Measurements from ENCODE around the gene GMDS. TPM values are rescaled to one million over a fixed set of nuclear protein-coding genes. Genes with fewer than 3 reads are reported as not detected.

GMDS gene
- polyA plus RNA-seq, 1 experiment, result 7.1 TPM

GRCh38 chr6:1726341-1726768 is 519.0 kb downstream of the GMDS start:
- no peaks in the 10 kb centered on the region for H3K27me3 ChIP-seq (ENCODE audit: control insufficient read depth, insufficient read depth, low read length)
- ChIA-PET CTCF (interaction anchor here (1.0 kb wide), 1 partner anchor 22 kb away, joined by 3 read pairs; no protein-coding TSS in a partner anchor), POLR2A (no interaction called here)
- H3K4me3 ChIP-seq (ENCODE audit: low read depth, low read length), result no peak overlapping the region
- DNase-seq (ENCODE audit: low read depth), result no peak
- no peak for TF ChIP-seq CTCF (IDR thresholded peaks at IDR 0.05; ENCODE audit: insufficient read depth, low read depth, low read length)
- H3K36me3 ChIP-seq (ENCODE audit: control insufficient read depth, insufficient read depth, low read length), result no peaks in the 10 kb centered on the region

DNA sequence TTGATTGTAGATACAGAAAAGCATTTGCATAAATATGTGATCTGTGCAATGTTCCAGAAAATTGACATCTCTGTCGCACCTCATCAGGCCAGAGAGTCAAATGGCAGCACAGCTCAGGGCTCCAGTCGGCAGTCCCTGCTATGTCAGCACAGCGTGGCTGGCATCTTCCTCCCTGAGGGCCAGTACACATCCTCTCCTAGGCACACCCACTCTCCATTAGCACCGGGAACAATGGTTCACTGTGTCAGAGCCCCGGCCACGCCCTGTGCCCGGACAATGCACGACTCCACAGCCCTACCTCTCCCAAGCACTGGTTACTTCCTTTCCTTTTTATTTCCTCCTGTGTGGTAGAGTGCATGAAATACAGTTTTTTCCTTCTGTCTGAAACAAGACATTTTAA is 520.8 kb downstream of the GMDS start:
- CTCF ChIA-PET, result interaction anchor here (0.6 kb wide), 1 partner anchor 570 kb away, joined by 4 read pairs; no protein-coding TSS in a partner anchor
- DNase-seq (ENCODE audit: low read depth), result no peak
- POLR2A ChIA-PET, result no interaction called here

GRCh38 chr6:1724124-1724523 is 521.3 kb downstream of the GMDS start:
- POLR2A ChIA-PET, result no interaction called here
- TF ChIP-seq CTCF (IDR thresholded peaks at IDR 0.05; ENCODE audit: insufficient read depth, low read depth, low read length), result no peak
- H3K36me3 ChIP-seq (ENCODE audit: control insufficient read depth, insufficient read depth, low read length), result no peaks in the 10 kb centered on the region
- no peak overlapping the region for H3K4me3 ChIP-seq (ENCODE audit: low read depth, low read length)
- DNase-seq (ENCODE audit: low read depth), result no peak
- CTCF ChIA-PET, result no interaction called here
- H3K27me3 ChIP-seq (ENCODE audit: control insufficient read depth, insufficient read depth, low read length), result no peaks in the 10 kb centered on the region

More for the DNA sequence above, 520.8 kb downstream of the GMDS start:
- Histone ChIP-seq H3K4me3 (ENCODE audit: low read depth, low read length) (no peak overlapping the region), H3K27me3 (ENCODE audit: control insufficient read depth, insufficient read depth, low read length) (no peaks in the 10 kb centered on the region), H3K36me3 (ENCODE audit: control insufficient read depth, insufficient read depth, low read length) (no peaks in the 10 kb centered on the region)
- no peak for TF ChIP-seq CTCF (IDR thresholded peaks at IDR 0.05; ENCODE audit: insufficient read depth, low read depth, low read length)

- Histone ChIP-seq H3K4me3 (ENCODE audit: low read depth, low read length) (no peak overlapping the region), H3K27me3 (ENCODE audit: control insufficient read depth, insufficient read depth, low read length) (no peaks in the 10 kb centered on the region), H3K36me3 (ENCODE audit: control insufficient read depth, insufficient read depth, low read length) (no peaks in the 10 kb centered on the region)
- POLR2A ChIA-PET, result no interaction called here
- no peak for TF ChIP-seq CTCF (IDR thresholded peaks at IDR 0.05; ENCODE audit: insufficient read depth, low read depth, low read length)
- CTCF ChIA-PET, result interaction anchor here (0.6 kb wide), 3 partner anchors 75 to 1028 kb away, joined by 3 read pairs; partner anchors contain the start of gene MYLK4
- DNase-seq (ENCODE audit: low read depth), result no peak
Measured at GRCh38 chr6:1722801-1723200, 522.6 kb downstream of the GMDS start.

DNA sequence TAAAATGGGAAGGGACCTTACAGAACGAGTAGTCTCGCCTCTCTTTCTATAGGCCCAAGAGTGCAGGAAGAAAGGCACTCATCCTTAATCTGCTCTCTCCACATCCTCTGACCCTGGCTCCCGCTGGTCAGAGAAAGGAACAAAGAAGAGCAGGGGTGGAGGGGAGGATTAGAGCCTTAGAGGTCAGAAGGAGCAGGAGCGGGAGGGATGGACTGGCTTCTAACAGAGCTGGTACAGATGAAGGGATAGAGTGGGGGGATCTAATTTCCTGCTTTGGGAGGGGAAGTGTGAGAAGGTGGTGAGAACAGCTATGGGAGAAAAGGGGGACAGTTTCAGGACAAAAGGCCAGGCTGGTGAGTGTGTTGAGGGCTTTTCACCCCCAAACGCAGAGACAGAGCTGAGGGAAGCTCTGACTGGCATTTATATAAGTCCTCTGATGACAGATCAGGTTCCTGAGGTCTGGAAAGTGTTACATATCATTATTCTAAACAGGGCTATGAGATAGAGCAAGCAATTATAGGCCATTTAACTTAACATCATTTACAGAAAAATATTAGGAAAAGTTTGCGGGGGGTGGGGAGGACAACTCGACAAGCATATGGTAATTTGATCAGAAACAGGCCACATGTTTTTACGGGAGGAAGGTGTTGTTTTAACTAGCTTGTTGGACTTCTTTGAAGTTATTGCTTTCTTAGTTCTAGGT is 524.6 kb downstream of the GMDS start:
- no peak overlapping the region for H3K4me3 ChIP-seq (ENCODE audit: low read depth, low read length)
- no peaks in the 10 kb centered on the region for H3K27me3 ChIP-seq (ENCODE audit: control insufficient read depth, insufficient read depth, low read length)
- ChIA-PET POLR2A (no interaction called here), CTCF (interaction anchor here (2.2 kb wide), 1 partner anchor 10 kb away, joined by 6 read pairs; no protein-coding TSS in a partner anchor)
- no peak for TF ChIP-seq CTCF (IDR thresholded peaks at IDR 0.05; ENCODE audit: insufficient read depth, low read depth, low read length)
- no peaks in the 10 kb centered on the region for H3K36me3 ChIP-seq (ENCODE audit: control insufficient read depth, insufficient read depth, low read length)
- no peak for DNase-seq (ENCODE audit: low read depth)

All from BJ (cell line).